Left ventricle myocardium inferior (tissue), 1 donor: Measurements from ENCODE around the gene HDGFL2. TPM values are rescaled to one million over a fixed set of nuclear protein-coding genes. Genes with fewer than 3 reads are reported as not detected.

Source experiments
- DNase-seq: peaks from one replicate; pipeline ENCODE4 v3.0.0-alpha.2; 2020
- H3K27ac ChIP-seq: fragments of 200-600 bp; replicated peaks from 2 replicates; pipeline ENCODE4 v1.8.0; 2021
- H3K27me3 ChIP-seq: fragments of 200-600 bp; 2 replicates; pipeline ENCODE4 v1.8.0; 2021; ENCODE audit warnings: low read depth
- H3K36me3 ChIP-seq: fragments of 200-600 bp; 2 replicates; pipeline ENCODE4 v1.8.0; 2021
- H3K4me1 ChIP-seq: fragments of 200-600 bp; 2 replicates; pipeline ENCODE4 v1.8.0; 2021
- H3K4me3 ChIP-seq: fragments of 200-600 bp; 2 replicates; pipeline ENCODE4 v1.8.0; 2021; ENCODE audit warnings: mild to moderate bottlenecking, moderate library complexity
- H3K9me3 ChIP-seq: fragments of 200-600 bp; replicated peaks from 2 replicates; pipeline ENCODE4 v1.8.0; 2021
- CTCF ChIP-seq: fragments of 200-600 bp; IDR thresholded peaks from 2 replicates; pipeline ENCODE4 v1.8.0; 2021; ENCODE audit warnings: antibody characterized with exemption, mild to moderate bottlenecking, borderline replicate concordance
- intact Hi-C: fragments of 100-400 bp; cut with micrococcal nuclease; formaldehyde crosslinking; loops from one replicate; pipeline ENCODE4 v1.11.0; 2022
- total RNA-seq: library from RNA; stranded (reverse); fragmentation: NEBNext Ultra II Directional; extraction: Animal tissue kit (Norgen Biotek cat#: 25700); gene quantifications from one replicate; pipeline ENCODE4 v1.2.1, GENCODE V29; 2021
- donor health status: DM: no; HTN: yes; CAD: no; lungs with severe emphysema.

Gene HDGFL2
- total RNA-seq, 1 donor from 2014 or later, result 22.8 TPM

- Histone ChIP-seq H3K36me3 (peaks cover 79% of the 10 kb centered on the region), H3K9me3 (no peaks in the 10 kb centered on the region), H3K27me3 (no peaks in the 10 kb centered on the region), H3K4me1 (peaks cover 13% of the 10 kb centered on the region), H3K4me3 (no peak overlapping the region), H3K27ac (no peak overlapping the region)
- no peak for TF ChIP-seq CTCF
- DNase-seq, result no peak
- intact Hi-C loops, result no loop called here
Observed at GRCh38 chr19:4446704-4447200, 25.3 kb upstream of the HDGFL2 start.

- TF ChIP-seq CTCF, result no peak
- Histone ChIP-seq H3K27me3 (no peaks in the 10 kb centered on the region), H3K4me1 (peaks cover 13% of the 10 kb centered on the region), H3K36me3 (peaks cover 87% of the 10 kb centered on the region), H3K4me3 (no peak overlapping the region), H3K27ac (no peak overlapping the region), H3K9me3 (no peaks in the 10 kb centered on the region)
- no peak for DNase-seq
- intact Hi-C loops, result no loop called here
Observed at GRCh38 chr19:4447327-4448146, 24.6 kb upstream of the HDGFL2 start.

GRCh38 chr19:4448147-4448985 lies 23.7 kb upstream of the HDGFL2 start:
- H3K27ac ChIP-seq, result peak overlapping the region; percentile 78

GRCh38 chr19:4449022-4449638 lies 23.0 kb upstream of the HDGFL2 start:
- H3K27ac ChIP-seq, result peak overlapping the region; percentile 78
- peak overlapping the region; percentile 2 for H3K4me3 ChIP-seq
- no peaks in the 10 kb centered on the region for H3K27me3 ChIP-seq
- peak; percentile 46 for TF ChIP-seq CTCF
- H3K9me3 ChIP-seq, result no peaks in the 10 kb centered on the region
- DNase-seq, result peak; percentile 85
- peaks cover 100% of the 10 kb centered on the region for H3K36me3 ChIP-seq
- H3K4me1 ChIP-seq, result peaks cover 22% of the 10 kb centered on the region
- intact Hi-C loops, result no loop called here

More at GRCh38 chr19:4448147-4448985, 23.7 kb upstream of the HDGFL2 start:
- Histone ChIP-seq H3K36me3 (peaks cover 95% of the 10 kb centered on the region), H3K4me3 (peak overlapping the region; percentile 2), H3K27me3 (no peaks in the 10 kb centered on the region), H3K9me3 (no peaks in the 10 kb centered on the region), H3K4me1 (peaks cover 16% of the 10 kb centered on the region)
- no peak for DNase-seq
- intact Hi-C loops, result no loop called here
- no peak for TF ChIP-seq CTCF

- Histone ChIP-seq H3K36me3 (peaks cover 98% of the 10 kb centered on the region), H3K4me3 (no peak overlapping the region), H3K4me1 (peaks cover 27% of the 10 kb centered on the region), H3K27me3 (no peaks in the 10 kb centered on the region), H3K9me3 (no peaks in the 10 kb centered on the region), H3K27ac (peak overlapping the region; percentile 78)
- no peak for TF ChIP-seq CTCF
- intact Hi-C loops, result no loop called here
- DNase-seq, result no peak
Observed at GRCh38 chr19:4449639-4450028, 22.5 kb upstream of the HDGFL2 start.
